ENCODE data around the gene TEX2. TPM values are rescaled to one million over a fixed set of nuclear protein-coding genes. Genes with fewer than 3 reads are reported as not detected.

TEX2 gene
- total RNA-seq, 1 experiment from 2014 or later = 10.8 TPM

DNA sequence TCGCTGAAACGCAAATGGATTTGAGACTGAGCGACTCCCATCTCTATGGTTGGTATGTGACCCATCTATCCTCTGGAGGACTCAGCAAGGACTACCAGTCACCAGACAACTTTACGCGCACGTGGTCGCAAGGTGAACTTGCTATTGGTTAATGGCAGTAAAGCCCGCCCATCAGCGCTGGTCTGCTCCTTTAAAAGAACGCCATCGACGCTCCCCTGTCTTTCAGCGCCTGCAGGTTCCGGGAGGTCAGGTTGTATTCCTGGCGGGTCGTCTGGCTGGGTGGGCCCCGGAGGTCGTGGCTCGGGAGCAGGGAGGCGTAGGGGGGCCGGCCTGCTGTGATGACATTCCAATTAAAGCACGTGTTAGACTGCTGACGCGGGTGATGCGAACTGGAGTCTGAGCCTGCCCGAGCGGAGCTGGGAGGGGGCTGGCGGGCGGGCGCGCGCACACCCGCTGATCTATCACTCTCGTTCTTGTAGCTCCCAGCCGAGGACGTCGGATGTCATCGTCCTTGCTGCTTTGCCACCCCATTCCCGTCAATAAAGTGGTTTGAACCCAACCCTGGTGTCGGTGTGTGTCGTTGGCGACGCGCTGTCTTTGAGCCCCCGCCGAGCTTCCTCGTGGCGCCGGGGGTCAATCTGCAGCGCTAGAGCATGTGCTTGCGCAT lies 117.2 kb downstream of the TEX2 start (continued):
- TF ChIP-seq ARID4B (CRISPR knock-in tag; IDR thresholded peaks at IDR 0.05; ENCODE audit: borderline replicate concordance) (peak; percentile 94), FOXK1 (CRISPR knock-in tag; IDR thresholded peaks at IDR 0.05) (peak; percentile 74), GABPB1 (CRISPR knock-in tag; IDR thresholded peaks at IDR 0.05) (peak; percentile 84), ZNF263 (CRISPR knock-in tag; IDR thresholded peaks at IDR 0.05; ENCODE audit: low read depth) (no peak), ZNF671 (CRISPR knock-in tag; IDR thresholded peaks at IDR 0.05) (peak; percentile 88), CREB1 (CRISPR knock-in tag; IDR thresholded peaks at IDR 0.05) (peak; percentile 57), CDX4 (CRISPR knock-in tag; IDR thresholded peaks at IDR 0.05; ENCODE audit: borderline replicate concordance) (no peak)
- TF ChIP-seq, protein P1, sequence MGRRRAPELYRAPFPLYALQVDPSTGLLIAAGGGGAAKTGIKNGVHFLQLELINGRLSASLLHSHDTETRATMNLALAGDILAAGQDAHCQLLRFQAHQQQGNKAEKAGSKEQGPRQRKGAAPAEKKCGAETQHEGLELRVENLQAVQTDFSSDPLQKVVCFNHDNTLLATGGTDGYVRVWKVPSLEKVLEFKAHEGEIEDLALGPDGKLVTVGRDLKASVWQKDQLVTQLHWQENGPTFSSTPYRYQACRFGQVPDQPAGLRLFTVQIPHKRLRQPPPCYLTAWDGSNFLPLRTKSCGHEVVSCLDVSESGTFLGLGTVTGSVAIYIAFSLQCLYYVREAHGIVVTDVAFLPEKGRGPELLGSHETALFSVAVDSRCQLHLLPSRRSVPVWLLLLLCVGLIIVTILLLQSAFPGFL (CRISPR knock-in tag; IDR thresholded peaks at IDR 0.05; ENCODE audit: borderline replicate concordance) = no peak

GRCh38 chr17:64145375-64145750 lies 117.7 kb downstream of the TEX2 start:
- ChIA-PET CTCF (interaction anchor here (0.7 to 2.6 kb wide), 13 partner anchors 12 to 274 kb away, joined by 3 to 19 read pairs (median 4); partner anchors contain the start of gene GH1), POLR2A (interaction anchor here (0.6 to 2.4 kb wide), 10 partner anchors 12 to 155 kb away, joined by 3 to 14 read pairs (median 4); partner anchors contain the start of genes ERN1 and TEX2)
- DNase-seq (ENCODE audit: low spot score) = no peak
- peaks cover 23% of the 10 kb centered on the region for H3K4me1 Mint-ChIP-seq
- H3K27ac Mint-ChIP-seq = no peak overlapping the region
- no peak for ATAC-seq
- H3K4me3 Mint-ChIP-seq = no peak overlapping the region
- H3K36me3 Mint-ChIP-seq = peaks cover 8% of the 10 kb centered on the region
- H3K27me3 Mint-ChIP-seq (ENCODE audit: low read depth) = no peaks in the 10 kb centered on the region
- TF ChIP-seq, protein P1 (CRISPR knock-in tag; IDR thresholded peaks at IDR 0.05; ENCODE audit: borderline replicate concordance) = 0 out of 2 replicates have a peak, but pooled peaks have one; percentile 5
- TF ChIP-seq ETV6 (CRISPR knock-in tag; IDR thresholded peaks at IDR 0.05) = no peak; the same call in 1 of the 2 replicates
- TF ChIP-seq HMGA2 (CRISPR knock-in tag; IDR thresholded peaks at IDR 0.05) = no peak
- no peak for TF ChIP-seq NFATC4 (CRISPR knock-in tag; IDR thresholded peaks at IDR 0.05)
- TF ChIP-seq FOXP4 (CRISPR knock-in tag; IDR thresholded peaks at IDR 0.05) = no peak
- no peak for TF ChIP-seq E2F1 (CRISPR knock-in tag; IDR thresholded peaks at IDR 0.05)
- no peaks in the 10 kb centered on the region for H3K9me3 Mint-ChIP-seq

Measured in WTC11 (cell line).